ENCODE data around the gene TCF4.

DNA sequence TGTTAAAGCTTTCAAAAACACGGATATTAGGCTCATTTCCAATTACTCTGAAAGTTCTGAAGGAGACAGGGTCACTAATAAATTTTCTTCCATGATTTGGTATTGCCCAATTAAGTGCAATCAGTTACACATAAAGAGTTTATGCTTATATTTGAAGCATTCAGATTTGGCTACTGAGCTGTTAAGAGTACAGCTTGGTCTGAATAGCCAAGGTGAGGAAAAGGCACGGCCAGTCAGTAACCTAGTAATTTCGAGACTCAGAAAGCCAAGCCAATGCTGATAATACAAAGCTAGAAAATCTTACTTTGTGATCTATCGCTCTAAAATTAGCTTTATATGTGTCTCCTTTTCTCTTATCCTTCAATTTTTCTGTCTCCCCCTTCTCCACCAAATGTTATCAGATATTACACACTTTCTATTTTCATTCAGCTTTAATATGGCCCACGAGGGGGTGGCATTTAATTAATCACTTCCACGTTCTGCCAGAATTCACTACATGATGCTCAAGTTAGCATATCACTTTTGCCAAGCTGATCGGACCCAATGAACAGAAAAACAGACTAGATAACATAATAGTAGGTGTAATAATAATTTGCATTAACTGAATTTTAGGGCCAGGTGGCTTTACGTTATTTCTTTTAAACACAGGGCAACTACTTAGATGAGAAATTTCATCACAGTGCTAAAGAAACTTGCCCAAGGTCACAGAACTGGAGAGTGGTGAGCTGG, 138.4 kb downstream of the TCF4 start:
- TF ChIP-seq SP1 (IDR thresholded peaks at IDR 0.05), result no peak
- TF ChIP-seq L3MBTL2 (conservative IDR thresholded peaks at IDR 0.05), result no peak
- no peak for TF ChIP-seq ZNF384 (IDR thresholded peaks at IDR 0.05)
- no peak for TF ChIP-seq ARNT (IDR thresholded peaks at IDR 0.05)
- no peak for TF ChIP-seq CTBP1 (IDR thresholded peaks at IDR 0.05; ENCODE audit: borderline replicate concordance)
- no peak for TF ChIP-seq TARDBP (IDR thresholded peaks at IDR 0.05)
- no peak for TF ChIP-seq FOXM1 (IDR thresholded peaks at IDR 0.05; ENCODE audit: borderline replicate concordance)
- TF ChIP-seq FOXA1 (IDR thresholded peaks at IDR 0.05), result no peak
- no peak for TF ChIP-seq BHLHE40 (IDR thresholded peaks at IDR 0.05; ENCODE audit: borderline replicate concordance)
- TF ChIP-seq FOXK2 (IDR thresholded peaks at IDR 0.05), result no peak
- TF ChIP-seq, protein P1, sequence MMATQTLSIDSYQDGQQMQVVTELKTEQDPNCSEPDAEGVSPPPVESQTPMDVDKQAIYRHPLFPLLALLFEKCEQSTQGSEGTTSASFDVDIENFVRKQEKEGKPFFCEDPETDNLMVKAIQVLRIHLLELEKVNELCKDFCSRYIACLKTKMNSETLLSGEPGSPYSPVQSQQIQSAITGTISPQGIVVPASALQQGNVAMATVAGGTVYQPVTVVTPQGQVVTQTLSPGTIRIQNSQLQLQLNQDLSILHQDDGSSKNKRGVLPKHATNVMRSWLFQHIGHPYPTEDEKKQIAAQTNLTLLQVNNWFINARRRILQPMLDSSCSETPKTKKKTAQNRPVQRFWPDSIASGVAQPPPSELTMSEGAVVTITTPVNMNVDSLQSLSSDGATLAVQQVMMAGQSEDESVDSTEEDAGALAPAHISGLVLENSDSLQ (IDR thresholded peaks at IDR 0.05), result no peak

Data from HEK293T (cell line).